HepG2 (cell line): Measurements from ENCODE around the gene CLCN2. TPM values are rescaled to one million over a fixed set of nuclear protein-coding genes. Genes with fewer than 3 reads are reported as not detected.

ENCODE experiments used
- GABPA ChIP-seq, 2 experiments: IDR thresholded peaks; 2 replicates each; pipeline ENCODE4 v1.6.1; 2011 to 2016; ENCODE audit warnings: low read depth in 2 of 2, low read length in 1 of 2, missing biosample characterization in 1 of 2, missing genetic modification characterization in 1 of 2
- HINFP ChIP-seq: sonication (generic); formaldehyde crosslinking; IDR thresholded peaks from 2 replicates; pipeline ENCODE4 v1.4.0; 2020; ENCODE audit warnings: low read depth, mild to moderate bottlenecking, missing genetic modification reagents
- HNF1A ChIP-seq, 2 experiments: sonication (generic) in 1 of 2; formaldehyde crosslinking in 1 of 2; IDR thresholded peaks; 2 replicates each; pipeline versions ENCODE4 v1.4.0 to v1.6.1; 2016 to 2020; ENCODE audit warnings: borderline replicate concordance in 1 of 2, low read depth in 1 of 2, mild to moderate bottlenecking in 1 of 2, missing genetic modification reagents in 1 of 2
- KLF13 ChIP-seq: sonication (generic); formaldehyde crosslinking; IDR thresholded peaks from 2 replicates; pipeline ENCODE4 v1.4.0; 2020; ENCODE audit warnings: mild to moderate bottlenecking, missing genetic modification reagents
- NR2F1 ChIP-seq, 2 experiments: fragments of 450-650 bp in 1 of 2; formaldehyde crosslinking in 1 of 2; IDR thresholded peaks; 2 replicates each; pipeline versions ENCODE4 v1.5.0 to v1.6.1; 2016 to 2020; ENCODE audit warnings: mild to moderate bottlenecking in 1 of 2, missing compliant biosample characterization in 1 of 2, missing genetic modification reagents in 1 of 2, moderate library complexity in 1 of 2
- RFXANK ChIP-seq: IDR thresholded peaks from 2 replicates; pipeline ENCODE4 v1.6.1; 2016
- YEATS2 ChIP-seq: sonication (generic); formaldehyde crosslinking; IDR thresholded peaks from 2 replicates; pipeline ENCODE4 v1.4.0; 2020; ENCODE audit warnings: missing genetic modification reagents, borderline replicate concordance
- ZFP37 ChIP-seq: sonication (generic); formaldehyde crosslinking; IDR thresholded peaks from 2 replicates; pipeline ENCODE4 v1.4.0; 2020; ENCODE audit warnings: missing genetic modification reagents, borderline replicate concordance
- ZNF207 ChIP-seq: fragments of 450-650 bp; IDR thresholded peaks from 2 replicates; pipeline ENCODE4 v1.6.1; 2016; ENCODE audit warnings: antibody characterized with exemption, borderline replicate concordance
- ZNF513 ChIP-seq: sonication (generic); formaldehyde crosslinking; conservative IDR thresholded peaks from 2 replicates; pipeline ENCODE4 v1.5.0; 2020; ENCODE audit warnings: missing genetic modification reagents
- ZNF609 ChIP-seq: sonication (generic); formaldehyde crosslinking; IDR thresholded peaks from 2 replicates; pipeline ENCODE4 v1.4.0; 2020; ENCODE audit warnings: mild to moderate bottlenecking, missing genetic modification reagents, borderline replicate concordance
- ZNF737 ChIP-seq: sonication (generic); formaldehyde crosslinking; IDR thresholded peaks from 2 replicates; pipeline ENCODE4 v1.5.0; 2020; ENCODE audit warnings: missing genetic modification reagents, mild to moderate bottlenecking, borderline replicate concordance
- ZNF777 ChIP-seq: sonication (generic); formaldehyde crosslinking; IDR thresholded peaks from 2 replicates; pipeline ENCODE4 v1.4.0; 2020; ENCODE audit warnings: missing genetic modification reagents
- polyA plus RNA-seq, 8 experiments: library from polyadenylated mRNA; depleted of rRNA in 3 of 8; stranded (reverse) in 7 of 8; unstranded in 1 of 8; fragments of >200 nt; fragmentation: Illumina TruSeq in 4 of 8; extraction: Trizol in 4 of 8; gene quantifications; 2 replicates each; pipeline versions ENCODE4 v1.2.1 to v1.2.3, GENCODE V29; 2011 to 2016; ENCODE audit warnings: low read depth in 4 of 8, missing spikeins in 1 of 8, mixed read lengths in 1 of 8; ENCODE audit not compliant: insufficient read depth in 1 of 8
- total RNA-seq, 5 experiments: library from RNA; depleted of rRNA; stranded (reverse); fragments of >200 nt; fragmentation: Illumina TruSeq; extraction: Trizol; gene quantifications; 2 replicates each; pipeline ENCODE4 v1.2.3, GENCODE V29; 2016; ENCODE audit warnings: low read depth in 1 of 5

Gene CLCN2
- total and polyA plus RNA-seq, 2 of the 13 experiments (the other 11 are each of a cell fraction or from before 2014, with no cell fraction given): 11.4 to 13.5 TPM

- TF ChIP-seq YEATS2 (peak; percentile 59; the same call in 1 of the 2 replicates), HINFP (CRISPR knock-in tag) (0 out of 2 replicates have a peak, but pooled peaks have one; percentile 6), GABPA (IDR thresholded peaks at IDR 0.05; ENCODE audit: low read depth, low read length) (peak; percentile 64), GABPA (CRISPR knock-in tag; IDR thresholded peaks at IDR 0.05; ENCODE audit: low read depth) (peak; percentile 84), KLF13 (CRISPR knock-in tag) (no peak), ZNF609 (no peak), ZFP37 (CRISPR knock-in tag) (no peak; the same call in 1 of the 2 replicates), RFXANK (no peak), ZNF207 (no peak), NR2F1 (CRISPR knock-in tag; IDR thresholded peaks at IDR 0.05) (no peak), HNF1A (IDR thresholded peaks at IDR 0.05; ENCODE audit: low read depth) (no peak), HNF1A (CRISPR knock-in tag; IDR thresholded peaks at IDR 0.05; ENCODE audit: borderline replicate concordance) (no peak; the same call in 1 of the 2 replicates), ZNF777 (CRISPR knock-in tag) (no peak), ZNF513 (CRISPR knock-in tag) (0 out of 2 replicates have a peak, but pooled peaks have one; percentile 47), ZNF737 (CRISPR knock-in tag) (no peak)
These were observed 62.5 kb downstream of the CLCN2 start, which contains the start of gene PSMD2 (continued) for GRCh38 chr3:184298759-184299487.
